Epithelial cell of proximal tubule (primary cell): Measurements from ENCODE around the gene MBTPS1. TPM values are rescaled to one million over a fixed set of nuclear protein-coding genes. Genes with fewer than 3 reads are reported as not detected.

Experiments
- DNase-seq: peaks from one replicate; pipeline ENCODE4 v3.0.0-alpha.2; 2011; ENCODE audit warnings: low read depth
- H3K4me3 ChIP-seq: 2 replicates; pipeline ENCODE4 v1.5.1; 2011; ENCODE audit warnings: low read depth, mild to moderate bottlenecking, low read length
- total RNA-seq: library from RNA; depleted of rRNA; stranded (reverse); fragments of >200 nt; gene quantifications from 2 replicates; pipeline ENCODE4 v1.2.3, GENCODE V29; 2015
- TF ChIP-seq, protein P1 (sequence below): conservative IDR thresholded peaks from 2 replicates; pipeline ENCODE4 v1.5.1; 2012; ENCODE audit warnings: low read depth, mild to moderate bottlenecking, low read length

The MBTPS1 gene
- total RNA-seq, 1 donor from 2014 or later: 76.3 TPM

DNA sequence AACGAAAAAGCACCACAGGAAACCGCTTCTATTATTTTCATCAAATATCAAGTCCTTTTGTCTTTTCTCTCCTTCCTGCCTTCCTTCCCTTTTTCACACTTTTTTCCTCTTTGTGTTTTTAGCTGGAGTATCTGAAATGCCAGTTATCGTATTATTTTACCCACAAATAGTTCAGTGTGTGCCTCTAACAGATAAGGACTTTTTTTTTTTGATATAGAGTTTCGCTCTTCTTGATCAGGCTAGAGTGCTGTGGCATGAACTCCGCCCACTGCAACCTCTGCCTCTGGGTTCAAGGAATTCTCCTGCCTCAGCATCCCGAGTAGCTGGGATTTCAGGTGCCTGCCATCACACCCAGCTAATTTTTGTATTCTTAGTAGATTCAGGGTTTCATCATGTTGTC is 39.0 kb upstream of the MBTPS1 start:
- DNase-seq: no peak
- TF ChIP-seq, protein P1, sequence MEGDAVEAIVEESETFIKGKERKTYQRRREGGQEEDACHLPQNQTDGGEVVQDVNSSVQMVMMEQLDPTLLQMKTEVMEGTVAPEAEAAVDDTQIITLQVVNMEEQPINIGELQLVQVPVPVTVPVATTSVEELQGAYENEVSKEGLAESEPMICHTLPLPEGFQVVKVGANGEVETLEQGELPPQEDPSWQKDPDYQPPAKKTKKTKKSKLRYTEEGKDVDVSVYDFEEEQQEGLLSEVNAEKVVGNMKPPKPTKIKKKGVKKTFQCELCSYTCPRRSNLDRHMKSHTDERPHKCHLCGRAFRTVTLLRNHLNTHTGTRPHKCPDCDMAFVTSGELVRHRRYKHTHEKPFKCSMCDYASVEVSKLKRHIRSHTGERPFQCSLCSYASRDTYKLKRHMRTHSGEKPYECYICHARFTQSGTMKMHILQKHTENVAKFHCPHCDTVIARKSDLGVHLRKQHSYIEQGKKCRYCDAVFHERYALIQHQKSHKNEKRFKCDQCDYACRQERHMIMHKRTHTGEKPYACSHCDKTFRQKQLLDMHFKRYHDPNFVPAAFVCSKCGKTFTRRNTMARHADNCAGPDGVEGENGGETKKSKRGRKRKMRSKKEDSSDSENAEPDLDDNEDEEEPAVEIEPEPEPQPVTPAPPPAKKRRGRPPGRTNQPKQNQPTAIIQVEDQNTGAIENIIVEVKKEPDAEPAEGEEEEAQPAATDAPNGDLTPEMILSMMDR: no peak
- no peak overlapping the region for H3K4me3 ChIP-seq

DNA sequence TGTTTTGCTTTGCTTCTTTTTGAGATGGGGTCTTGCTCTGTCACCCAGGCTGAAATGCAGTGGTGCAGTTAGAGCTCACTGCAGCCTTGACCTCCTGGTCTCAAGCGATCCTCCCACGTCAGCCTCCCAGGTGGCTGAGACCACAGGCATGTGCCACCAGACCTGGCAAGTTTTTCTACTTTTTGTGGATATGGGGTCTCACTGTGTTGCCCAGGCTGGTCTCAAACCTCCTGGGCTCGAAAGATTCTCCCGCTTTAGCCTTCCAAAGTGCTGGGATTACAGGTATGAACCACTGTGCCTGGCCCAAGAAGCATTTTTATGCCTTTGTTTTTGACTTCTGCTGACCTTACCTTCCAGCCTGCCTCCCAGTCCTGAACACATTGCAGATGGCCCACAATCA is 38.5 kb upstream of the MBTPS1 start:
- no peak overlapping the region for H3K4me3 ChIP-seq
- DNase-seq: no peak
- TF ChIP-seq, protein P1: no peak

DNA sequence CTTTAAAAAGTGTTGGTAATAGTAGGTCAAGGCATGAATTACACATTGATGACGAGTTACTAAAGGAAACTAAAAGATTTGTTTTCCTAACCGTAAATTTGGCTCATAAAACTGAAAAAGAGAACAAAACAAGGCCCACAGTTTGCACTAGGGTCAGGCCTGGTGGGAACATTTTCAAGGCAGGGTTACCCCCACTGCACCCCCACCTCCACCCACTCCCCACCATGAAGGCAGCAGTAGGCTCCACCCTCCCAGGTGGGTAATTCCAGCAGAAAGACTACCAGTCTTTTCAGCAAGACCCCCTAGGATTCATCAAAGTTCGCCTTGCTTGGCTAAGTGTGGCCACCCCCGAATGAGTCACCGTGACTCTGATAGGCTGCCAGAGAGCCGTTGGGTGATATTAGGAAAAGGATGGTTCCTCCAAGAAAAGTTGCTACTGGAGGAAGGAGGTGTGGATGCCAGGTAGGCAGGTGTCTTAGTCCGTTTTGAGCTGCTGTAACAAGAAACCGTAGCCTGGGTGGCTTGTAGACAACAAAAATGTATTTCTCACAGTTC is 37.0 kb upstream of the MBTPS1 start:
- DNase-seq: no peak
- TF ChIP-seq, protein P1: no peak
- H3K4me3 ChIP-seq: no peak overlapping the region

DNA sequence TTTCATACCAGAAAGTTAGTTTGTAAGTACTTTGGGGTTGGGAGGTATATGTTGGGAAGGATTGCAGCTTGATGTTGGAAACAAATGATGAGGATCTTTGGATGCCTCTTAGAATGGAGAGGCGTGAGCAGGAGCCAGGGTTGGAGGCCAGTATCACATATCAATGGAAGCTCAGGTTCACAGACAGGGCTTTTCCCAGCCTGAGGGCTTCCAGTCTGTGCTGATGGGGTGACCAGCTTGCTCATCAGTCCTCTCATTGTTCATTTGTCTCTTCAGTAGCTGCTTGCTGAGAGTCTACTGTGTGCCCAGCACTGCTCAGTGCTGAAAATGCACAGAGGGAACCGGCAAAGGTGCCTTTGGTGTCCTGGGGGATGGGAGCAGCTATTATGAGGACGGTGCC is 34.2 kb upstream of the MBTPS1 start:
- no peak overlapping the region for H3K4me3 ChIP-seq
- TF ChIP-seq, protein P1: no peak
- DNase-seq: no peak

DNA sequence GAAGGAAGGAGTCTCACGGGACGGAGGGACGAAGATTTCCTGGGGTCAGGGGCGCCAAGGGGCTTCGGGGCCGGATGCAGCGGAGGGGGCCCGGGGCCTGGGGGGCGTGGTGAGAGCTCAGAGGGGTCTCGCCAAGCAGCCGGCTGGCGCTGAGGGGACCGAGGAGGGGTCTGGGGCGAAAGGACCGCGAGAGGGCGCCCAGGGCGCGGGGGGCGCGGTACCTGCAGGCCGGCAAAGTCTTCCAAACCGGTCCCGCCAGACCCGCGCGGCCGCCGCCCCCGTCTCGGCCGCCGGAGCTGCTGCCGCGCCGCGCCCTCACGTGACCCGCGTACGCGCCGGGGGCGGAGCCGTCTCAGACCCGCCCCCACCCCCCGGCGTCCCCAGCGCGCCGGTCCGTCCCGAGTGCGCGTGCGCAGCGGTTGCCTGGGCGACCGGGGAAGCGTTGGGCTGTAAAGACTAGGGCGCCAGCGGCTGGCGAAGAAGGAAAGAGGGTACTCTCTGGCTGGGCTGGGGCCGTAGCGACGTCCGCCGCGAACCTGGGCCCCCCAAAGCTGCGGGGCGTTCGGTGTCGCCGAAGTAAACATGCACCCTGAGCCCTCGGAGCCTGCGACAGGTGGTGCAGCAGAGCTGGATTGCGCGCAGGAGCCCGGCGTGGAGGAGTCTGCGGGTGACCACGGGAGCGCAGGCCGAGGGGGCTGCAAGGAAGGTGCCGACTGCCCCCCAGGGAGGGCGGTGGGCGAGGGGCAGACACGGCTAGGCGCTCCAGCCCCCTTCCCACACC is 28.3 kb upstream of the MBTPS1 start, which contains the start of the genes DNAAF1 and HSDL1:
Gene DNAAF1 (plus strand): TSS at position 450 of the 781 bp plus-strand sequence. CDS start 133 bp downstream, at position 583.
Gene HSDL1 (minus strand): TSS at position 319 of the 781 bp plus-strand sequence. CDS start 13,856 bp downstream, outside the sequence.
- peak within 1 kb of the TSS; percentile 69 for H3K4me3 ChIP-seq
- TF ChIP-seq, protein P1: no peak
- DNase-seq: no peak

DNA sequence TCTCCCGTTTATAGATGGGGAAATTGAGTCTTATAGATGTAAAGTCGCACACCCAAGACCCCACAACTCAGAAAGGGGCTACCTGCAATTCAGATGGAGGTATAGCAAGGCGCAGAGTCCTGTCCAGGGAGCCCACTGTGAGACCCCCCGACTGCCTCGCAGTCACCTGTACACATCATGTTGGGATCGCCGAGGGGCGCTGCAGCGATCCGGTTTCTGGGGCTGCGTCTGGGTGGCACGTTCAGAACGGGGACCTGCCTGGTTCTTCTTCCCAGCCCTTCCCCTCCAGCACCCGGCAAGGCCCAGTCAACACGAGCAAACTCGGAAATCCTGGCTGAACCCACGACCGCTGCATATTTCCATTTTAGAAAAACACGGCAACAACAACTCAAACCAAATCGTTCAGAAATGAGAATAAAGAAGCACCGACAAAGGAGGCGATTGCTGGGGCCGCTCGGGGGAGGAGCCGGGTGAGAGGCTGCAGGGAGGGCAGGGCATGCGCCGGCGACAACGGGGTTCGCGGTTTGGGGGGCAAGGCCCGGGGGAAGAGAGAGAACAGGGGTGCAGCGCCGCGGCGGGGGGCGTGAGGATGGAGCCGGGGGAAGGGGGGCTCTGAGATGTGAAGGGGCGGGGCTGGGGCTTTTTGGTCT is 27.6 kb upstream of the MBTPS1 start:
- peak overlapping the region; percentile 69 for H3K4me3 ChIP-seq
- TF ChIP-seq, protein P1: peak; percentile 30
- DNase-seq: no peak
